NOMO-1 treated with dmso at 0.1 percent for 144 hours (cell line): ENCODE results near the gene IFI27L1.
"Not testable (repeated sequence)": the region's sequence is repeated elsewhere in the genome, so short reads cannot be mapped to it uniquely, and the experiment has no call there.

Source experiments
- DNase-seq: peaks from one replicate; lab custom pipeline; 2025; ENCODE audit not compliant: unreplicated experiment; lab: John Stamatoyannopoulos, UW

Gene IFI27L1

GRCh38 chr14:94047581-94047980 lies 33.5 kb upstream of the IFI27L1 start:
- DNase-seq = no peak

DNA sequence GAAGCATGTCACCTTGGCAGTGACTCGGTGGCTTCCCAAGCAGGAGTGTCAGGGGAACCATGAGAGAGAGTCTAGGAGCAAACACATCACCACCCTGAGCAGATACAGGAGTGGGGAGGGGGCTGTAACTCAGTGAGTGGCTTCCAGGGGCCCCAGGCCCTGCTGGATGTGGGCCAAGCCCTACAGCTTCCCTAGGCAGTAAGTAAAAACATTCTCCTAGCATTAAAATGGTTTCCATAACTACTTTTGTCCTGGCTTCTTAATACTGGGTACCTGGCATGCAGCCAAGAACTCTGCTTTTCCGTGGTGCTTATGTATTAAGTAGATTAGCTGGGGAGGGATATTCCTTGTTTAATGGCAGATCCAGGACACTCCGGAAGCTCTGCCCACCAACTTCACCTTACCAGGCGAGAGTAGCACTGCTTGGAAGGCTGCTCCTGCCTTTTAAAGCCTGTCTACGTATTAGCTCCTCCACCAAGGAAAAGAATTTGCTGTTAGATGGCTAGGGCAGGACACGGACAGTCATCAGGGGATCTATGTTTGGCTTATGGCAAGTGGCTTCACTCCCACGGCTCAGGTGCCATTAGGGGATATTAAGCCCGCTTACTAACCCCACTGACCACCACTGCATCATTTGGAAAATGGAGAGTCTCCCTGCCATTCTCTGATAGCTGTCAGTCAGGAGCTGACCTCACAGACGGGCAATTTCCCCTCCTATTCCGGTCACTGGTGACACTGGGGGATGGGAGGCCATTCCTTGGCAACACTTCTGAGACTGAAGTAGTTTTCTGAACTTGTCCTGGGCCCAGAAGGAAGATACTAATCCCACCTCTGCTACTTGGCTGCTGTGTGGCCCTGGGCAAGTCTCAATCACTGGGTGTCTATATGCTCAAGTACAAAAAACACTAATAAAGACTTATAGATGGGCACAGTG lies 32.2 kb upstream of the IFI27L1 start:
- no peak for DNase-seq

DNA sequence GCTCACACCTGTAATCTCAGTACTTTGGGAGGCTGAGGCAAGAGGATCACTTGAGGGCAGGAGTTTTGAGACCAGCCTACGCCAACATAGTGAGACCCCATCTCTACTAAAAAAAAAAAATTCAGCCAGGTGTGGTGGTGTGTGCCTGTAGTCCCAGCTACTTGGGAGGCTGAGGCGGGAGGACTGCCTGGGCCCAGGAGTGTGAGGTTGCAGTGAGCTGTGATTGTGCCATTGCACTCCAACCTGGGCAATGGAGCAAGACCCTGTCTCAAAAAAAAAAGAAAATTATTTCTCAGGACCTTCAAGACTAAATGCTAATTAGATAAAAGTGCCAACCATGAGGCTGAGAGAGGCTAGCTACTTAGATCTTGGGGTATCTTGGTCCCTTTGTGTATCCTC lies 31.5 kb upstream of the IFI27L1 start:
- DNase-seq = no peak

GRCh38 chr14:94050231-94050880 lies 30.8 kb upstream of the IFI27L1 start:
- no peak for DNase-seq

DNA sequence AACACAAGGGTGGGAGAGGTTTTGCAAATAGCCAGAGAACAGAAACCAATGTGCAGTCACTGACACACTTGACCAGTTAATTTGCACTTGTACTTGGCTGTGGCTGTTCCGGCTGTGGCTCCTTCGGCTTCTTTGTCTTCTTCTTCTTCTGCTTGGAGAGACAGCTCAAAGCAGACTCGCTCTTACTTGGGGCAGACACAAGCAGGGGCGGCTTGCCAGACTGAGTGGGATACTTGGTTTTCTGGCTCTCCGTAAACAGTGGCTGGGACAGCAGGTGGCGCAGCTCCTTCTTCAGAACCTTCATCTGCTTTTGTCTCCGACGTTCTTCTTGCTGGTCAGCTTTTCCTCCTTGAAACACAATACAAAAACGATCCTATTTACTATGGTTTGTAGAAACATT lies 30.0 kb upstream of the IFI27L1 start:
- DNase-seq = no peak

DNA sequence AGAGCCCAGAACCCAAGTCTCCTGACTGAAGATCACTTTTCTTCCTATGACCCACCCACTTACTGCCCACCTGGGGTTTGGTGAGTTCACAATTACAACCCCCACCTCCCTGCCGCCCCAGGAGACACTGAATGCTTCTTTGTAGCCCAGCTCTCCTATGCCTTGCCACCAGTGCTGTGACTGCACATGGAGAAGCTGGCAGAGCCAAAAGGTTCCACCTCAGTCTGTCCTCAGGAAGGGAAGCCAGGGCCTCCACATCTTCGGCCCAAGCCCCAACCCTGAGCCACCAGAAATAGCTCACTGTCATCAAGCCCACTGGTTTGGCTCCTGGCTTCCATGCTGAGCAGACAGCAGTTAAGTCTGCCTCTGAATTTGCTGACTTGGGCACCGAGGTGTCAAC lies 29.3 kb upstream of the IFI27L1 start:
- DNase-seq = no peak

DNA sequence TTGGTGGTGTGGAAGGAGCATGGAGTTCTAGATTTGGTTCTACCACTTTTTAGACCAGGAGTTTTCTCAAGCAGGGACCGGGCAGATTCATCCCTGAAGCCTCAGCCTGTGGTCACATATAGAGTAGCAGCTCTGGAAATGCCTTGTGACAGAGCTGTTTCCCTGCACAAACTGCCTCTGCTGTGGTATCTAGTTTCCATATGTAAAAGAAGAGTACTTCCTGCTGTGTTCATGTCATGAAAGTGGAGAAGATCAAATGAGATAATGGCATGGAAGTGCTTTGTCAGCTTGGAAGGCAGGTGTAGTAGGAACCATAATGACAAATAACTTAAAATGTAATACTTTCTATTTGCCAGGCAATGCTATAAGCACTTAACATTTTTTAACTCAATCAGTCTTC lies 28.9 kb upstream of the IFI27L1 start:
- no peak for DNase-seq

- DNase-seq = no peak
These were observed 28.4 kb upstream of the IFI27L1 start for GRCh38 chr14:94052662-94053061.

- no peak for DNase-seq
These were observed 26.7 kb upstream of the IFI27L1 start for GRCh38 chr14:94054401-94054800.

DNA sequence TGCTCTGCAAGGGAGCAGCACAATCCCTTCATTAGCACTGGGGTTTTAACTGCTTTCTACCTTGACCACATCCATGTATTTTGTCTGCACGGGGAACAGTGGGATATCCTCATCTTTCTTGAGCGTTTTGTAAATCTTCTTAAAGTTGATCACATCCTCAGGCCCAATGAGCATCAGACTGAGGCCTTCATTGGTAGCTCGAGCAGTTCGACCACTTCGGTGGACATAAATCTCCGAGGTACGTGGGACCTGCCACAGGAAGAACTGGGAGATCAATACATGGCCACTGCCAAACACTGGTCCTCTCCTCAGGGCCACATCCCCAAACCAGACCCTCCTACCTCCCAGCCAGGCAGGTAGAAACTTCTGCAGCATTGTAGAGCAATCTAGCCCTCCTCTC lies 26.2 kb upstream of the IFI27L1 start:
- no peak for DNase-seq

DNA sequence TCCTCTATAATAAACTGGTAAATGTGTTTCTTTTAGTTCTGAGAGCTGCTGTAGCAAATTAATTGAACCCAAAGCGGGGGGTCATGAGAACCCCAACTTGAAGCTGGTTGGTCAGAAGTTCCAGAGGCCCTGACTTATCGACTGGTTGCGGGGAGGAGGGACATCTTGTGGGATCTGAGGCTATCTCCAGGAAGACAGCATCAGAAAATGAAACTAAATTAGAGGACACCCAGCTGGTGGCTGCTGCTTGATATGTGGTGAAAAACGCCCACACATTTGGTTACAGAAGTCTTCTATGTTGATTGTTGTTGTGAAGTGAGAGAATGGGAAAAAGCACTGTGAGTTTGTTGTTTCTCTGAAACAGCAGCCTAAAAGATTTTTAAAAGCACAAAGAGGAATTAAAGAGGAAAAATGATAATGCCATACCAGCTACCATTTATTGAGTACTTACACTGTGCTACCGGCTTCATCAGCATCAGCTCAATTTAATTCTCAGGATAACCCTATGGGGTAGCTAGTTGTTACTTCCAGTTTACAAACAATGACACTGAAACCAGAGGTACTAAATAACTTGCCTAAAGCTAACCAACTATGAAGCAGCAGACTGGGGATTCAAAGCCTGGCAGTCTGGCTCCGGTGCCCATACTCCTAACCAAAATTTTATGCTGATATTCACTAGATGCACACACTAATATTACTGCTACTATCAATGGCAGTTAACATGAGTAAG lies 24.4 kb upstream of the IFI27L1 start:
- no peak for DNase-seq

DNA sequence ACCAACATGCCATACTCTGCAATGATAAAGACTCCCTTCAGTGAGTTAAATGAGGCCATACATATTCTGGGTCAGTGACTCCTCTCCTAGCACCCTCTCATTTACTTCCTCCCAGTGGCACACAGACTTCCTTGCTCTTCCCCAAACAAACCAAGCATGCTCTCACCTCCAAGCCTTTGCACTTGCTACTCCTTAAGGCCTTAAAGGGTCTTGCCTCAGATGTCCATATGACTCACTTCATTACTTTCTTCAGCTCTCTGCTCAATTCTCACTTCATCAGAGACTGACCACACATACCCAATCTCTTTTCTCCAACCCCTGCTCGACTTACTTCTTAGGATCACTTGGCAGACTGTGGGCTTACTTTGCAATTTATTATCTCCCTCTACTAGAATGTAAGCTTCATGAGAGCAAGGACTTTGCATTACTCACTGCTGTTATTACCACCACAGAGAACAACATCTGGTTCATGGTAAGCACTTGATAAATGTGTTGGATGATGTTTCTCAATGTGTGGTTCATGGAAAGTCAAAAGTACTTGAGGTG lies 22.9 kb upstream of the IFI27L1 start:
- DNase-seq = no peak

GRCh38 chr14:94058674-94059138 lies 22.4 kb upstream of the IFI27L1 start:
- DNase-seq = no peak

GRCh38 chr14:94059998-94060397 lies 21.1 kb upstream of the IFI27L1 start:
- no peak for DNase-seq

DNA sequence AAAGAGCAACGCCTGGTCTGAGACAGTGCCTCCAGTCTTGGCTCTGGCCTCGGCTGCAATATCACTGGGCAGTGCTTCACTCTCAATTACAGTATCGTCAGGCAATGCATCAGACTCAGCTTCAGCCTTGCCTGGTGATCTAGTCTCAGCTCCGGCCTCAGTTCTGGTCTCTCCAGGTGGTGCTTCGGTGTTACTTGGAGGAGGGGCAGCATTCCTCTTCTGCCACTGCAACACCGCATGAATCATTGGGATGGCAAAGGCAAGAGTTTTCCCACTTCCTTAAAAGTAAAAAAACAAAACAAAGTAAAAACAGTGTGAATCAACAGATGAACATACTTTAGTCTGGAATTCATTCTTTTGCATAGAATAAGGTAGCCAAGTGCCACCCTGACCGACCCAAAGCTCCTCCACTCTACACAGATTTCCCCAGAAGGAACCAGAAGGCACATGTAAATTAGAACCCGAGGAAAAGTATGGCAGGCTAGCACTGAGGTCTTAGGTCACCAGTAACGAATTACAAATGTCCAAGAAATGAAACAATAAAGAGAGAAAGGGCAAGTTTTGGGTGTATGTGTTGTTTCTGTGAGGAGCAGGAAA lies 18.7 kb upstream of the IFI27L1 start:
- no peak for DNase-seq

GRCh38 chr14:94066089-94066676 lies 14.9 kb upstream of the IFI27L1 start:
- DNase-seq = no peak

GRCh38 chr14:94072076-94072475 lies 9.0 kb upstream of the IFI27L1 start:
- DNase-seq = not testable (repeated sequence)

DNA sequence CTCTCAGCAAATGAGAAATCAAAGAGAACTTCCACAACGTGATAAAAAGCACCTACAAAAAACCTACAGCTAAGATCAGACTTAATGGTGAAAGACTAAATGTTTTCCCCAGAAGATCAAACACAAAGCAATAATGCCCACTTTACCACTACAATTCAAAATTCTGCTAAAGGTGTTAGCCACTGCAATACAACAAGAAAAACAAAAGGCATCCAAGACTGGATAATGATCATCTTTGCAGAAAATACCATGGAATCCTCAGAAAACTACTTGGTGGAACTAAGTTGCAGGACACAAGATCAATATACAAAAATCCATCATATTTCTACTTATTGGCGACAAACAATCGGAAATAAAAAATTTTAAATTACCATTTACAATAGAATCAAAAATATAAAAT lies 6.6 kb upstream of the IFI27L1 start:
- no peak for DNase-seq

DNA sequence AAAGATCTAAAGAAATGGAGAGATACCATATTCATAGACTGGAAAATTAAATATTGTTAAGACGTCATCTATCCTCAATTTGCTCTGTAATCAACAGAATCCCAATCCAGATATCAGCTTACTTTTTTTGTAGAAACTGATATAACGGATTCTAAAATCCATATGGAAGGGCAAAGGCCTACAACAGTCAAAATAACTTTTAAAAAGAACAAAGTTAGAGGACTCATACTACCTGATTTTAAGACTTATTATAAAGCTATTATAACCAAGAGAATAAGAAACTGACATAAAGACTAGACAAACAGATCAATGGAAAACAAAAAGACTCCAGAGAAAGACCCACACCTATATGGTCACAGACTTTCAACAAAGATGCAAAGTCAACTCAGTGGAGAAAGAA lies 6.1 kb upstream of the IFI27L1 start:
- no peak for DNase-seq

- DNase-seq = no peak
These were observed 3.8 kb upstream of the IFI27L1 start for GRCh38 chr14:94077111-94077821.
